Measurements from ENCODE around the gene PHKA1. TPM values are rescaled to one million over a fixed set of nuclear protein-coding genes. Genes with fewer than 3 reads are reported as not detected.
"Not testable (repeated sequence)": the region's sequence is repeated elsewhere in the genome, so short reads cannot be mapped to it uniquely, and the experiment has no call there.

The PHKA1 gene
- total RNA-seq, 3 donors from 2014 or later, result 4.5 to 11.9 (median 9.8) TPM

DNA sequence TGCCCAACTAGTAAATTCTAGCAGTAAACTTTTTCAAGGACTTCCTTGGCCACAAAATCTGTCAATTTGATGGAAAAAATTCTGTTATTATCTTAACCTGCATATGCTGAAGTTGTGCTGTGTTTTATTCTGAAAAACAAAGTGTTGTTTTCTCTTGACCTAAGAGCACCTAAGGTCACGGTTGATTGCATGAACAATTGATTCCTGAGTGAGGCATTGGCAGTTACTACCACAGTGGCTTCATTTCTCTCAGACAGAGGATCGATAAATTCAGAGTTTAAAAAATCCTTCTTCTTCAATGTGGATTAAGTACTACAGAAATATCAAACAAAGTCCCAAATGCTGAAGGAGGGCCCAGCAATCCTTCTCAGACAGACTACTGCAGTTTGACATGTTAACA lies 147.7 kb downstream of the PHKA1 start:
- H3K36me3 ChIP-seq, result no peaks in the 10 kb centered on the region
- TF ChIP-seq POLR2AphosphoS5 (IDR thresholded peaks at IDR 0.05) (no peak), POLR2A (IDR thresholded peaks at IDR 0.05) (no peak)
- TF ChIP-seq, protein P1, sequence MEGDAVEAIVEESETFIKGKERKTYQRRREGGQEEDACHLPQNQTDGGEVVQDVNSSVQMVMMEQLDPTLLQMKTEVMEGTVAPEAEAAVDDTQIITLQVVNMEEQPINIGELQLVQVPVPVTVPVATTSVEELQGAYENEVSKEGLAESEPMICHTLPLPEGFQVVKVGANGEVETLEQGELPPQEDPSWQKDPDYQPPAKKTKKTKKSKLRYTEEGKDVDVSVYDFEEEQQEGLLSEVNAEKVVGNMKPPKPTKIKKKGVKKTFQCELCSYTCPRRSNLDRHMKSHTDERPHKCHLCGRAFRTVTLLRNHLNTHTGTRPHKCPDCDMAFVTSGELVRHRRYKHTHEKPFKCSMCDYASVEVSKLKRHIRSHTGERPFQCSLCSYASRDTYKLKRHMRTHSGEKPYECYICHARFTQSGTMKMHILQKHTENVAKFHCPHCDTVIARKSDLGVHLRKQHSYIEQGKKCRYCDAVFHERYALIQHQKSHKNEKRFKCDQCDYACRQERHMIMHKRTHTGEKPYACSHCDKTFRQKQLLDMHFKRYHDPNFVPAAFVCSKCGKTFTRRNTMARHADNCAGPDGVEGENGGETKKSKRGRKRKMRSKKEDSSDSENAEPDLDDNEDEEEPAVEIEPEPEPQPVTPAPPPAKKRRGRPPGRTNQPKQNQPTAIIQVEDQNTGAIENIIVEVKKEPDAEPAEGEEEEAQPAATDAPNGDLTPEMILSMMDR (IDR thresholded peaks at IDR 0.05), result no peak

DNA sequence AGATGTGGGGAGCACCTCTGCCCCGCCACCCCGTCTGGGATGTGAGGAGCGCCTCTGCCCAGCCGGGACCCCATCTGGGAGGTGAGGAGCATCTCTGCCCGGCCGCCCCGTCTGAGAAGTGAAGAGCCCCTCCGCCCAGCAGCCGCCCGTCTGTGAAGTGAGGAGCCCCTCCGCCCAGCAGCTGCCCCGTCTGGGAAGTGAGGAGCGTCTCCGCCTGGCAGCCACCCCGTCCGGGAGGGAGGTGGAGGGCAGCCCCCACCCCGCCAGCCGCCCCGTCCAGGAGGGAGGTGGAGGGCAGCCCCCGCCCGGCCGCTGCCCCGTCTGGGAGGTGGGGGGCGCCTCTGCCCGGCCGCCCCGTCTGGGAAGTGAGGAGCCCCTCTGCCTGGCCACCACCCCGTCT lies 154.5 kb downstream of the PHKA1 start:
- H3K27me3 ChIP-seq; H3K36me3 ChIP-seq; H3K9me3 ChIP-seq; intact Hi-C loops (cut with DNase I; ENCODE audit: low total_unique reads); H3K27ac ChIP-seq; H3K4me1 ChIP-seq; DNase-seq (ENCODE audit: low spot score in 2 of 2); H3K4me3 ChIP-seq: not testable (repeated sequence)

More for the DNA sequence above, 147.7 kb downstream of the PHKA1 start:
- no peak overlapping the region for H3K27ac ChIP-seq
- peaks cover 0 to 21% of the 10 kb centered on the region in 2 donors for H3K27me3 ChIP-seq
- no peaks in the 10 kb centered on the region for H3K9me3 ChIP-seq
- no peaks in the 10 kb centered on the region for H3K4me1 ChIP-seq
- H3K4me3 ChIP-seq, result no peak overlapping the region
- intact Hi-C loops (cut with DNase I; ENCODE audit: low total_unique reads), result no loop called here
- DNase-seq (ENCODE audit: low spot score in 2 of 2), result no peak

DNA sequence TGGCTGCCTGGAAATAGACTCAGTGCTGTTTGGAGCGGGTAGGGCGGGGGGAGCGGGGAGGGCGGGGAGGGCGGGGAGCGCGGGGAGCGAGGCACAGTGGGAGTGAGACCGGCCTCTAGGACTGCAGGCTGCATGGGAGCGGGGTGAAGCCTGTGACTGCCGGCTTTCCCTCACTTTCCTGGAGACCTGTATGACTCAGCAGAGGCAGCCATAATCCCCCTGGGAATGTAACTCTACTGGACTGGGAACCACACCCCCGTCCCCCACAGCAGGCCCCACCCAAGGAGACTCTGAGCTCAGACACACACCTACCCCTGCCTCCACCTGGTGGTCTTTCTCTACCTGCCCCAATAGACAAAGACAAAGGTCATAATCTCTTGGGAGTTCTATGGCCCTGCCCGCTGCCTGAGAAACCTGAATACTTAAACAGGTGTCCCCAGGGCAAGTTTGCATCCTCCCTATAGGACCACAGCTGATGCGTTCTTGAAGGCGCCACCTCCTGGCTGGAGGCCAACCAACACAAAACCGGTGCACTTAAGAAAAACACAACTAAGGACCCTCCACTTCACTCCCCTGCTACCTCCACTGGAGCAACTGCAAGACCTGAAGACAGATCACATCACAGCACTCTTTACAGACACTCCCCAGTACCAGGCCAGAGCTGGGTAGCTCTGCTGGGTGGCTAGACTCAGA lies 159.5 kb downstream of the PHKA1 start:
- no peak for DNase-seq (ENCODE audit: low spot score in 2 of 2)
- intact Hi-C loops (cut with DNase I; ENCODE audit: low total_unique reads), result no loop called here
- Histone ChIP-seq H3K4me3 (no peak overlapping the region), H3K27me3 (peaks cover 0 to 12% of the 10 kb centered on the region in 2 donors), H3K27ac (no peak overlapping the region), H3K4me1 (no peaks in the 10 kb centered on the region), H3K9me3 (no peaks in the 10 kb centered on the region), H3K36me3 (no peaks in the 10 kb centered on the region)
- TF ChIP-seq POLR2AphosphoS5 (IDR thresholded peaks at IDR 0.05) (no peak), POLR2A (IDR thresholded peaks at IDR 0.05) (no peak)
- TF ChIP-seq, protein P1 (IDR thresholded peaks at IDR 0.05), result no peak

DNA sequence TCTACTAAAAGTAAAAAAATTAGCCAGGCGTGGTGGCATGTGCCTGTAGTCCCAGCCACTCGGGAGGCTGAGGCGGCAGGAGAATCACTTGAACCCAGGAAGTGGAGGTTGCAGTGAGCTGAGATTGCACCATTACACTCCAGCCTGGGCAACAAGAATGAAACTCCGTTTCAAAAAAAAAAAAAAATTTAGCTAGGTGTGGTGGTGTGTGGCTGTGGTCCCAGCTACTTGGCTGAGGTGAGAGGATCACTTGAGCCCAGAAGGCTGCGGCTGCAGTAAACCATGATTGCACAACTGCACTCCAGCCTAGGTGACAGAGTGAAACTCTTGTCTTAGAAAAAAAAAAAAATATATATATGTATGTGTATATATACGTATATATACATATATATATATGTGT lies 161.7 kb downstream of the PHKA1 start:
- H3K9me3 ChIP-seq; H3K4me3 ChIP-seq; H3K27ac ChIP-seq; intact Hi-C loops (cut with DNase I; ENCODE audit: low total_unique reads); DNase-seq (ENCODE audit: low spot score in 2 of 2); H3K4me1 ChIP-seq; H3K36me3 ChIP-seq: not testable (repeated sequence)
- peaks cover 0 to 12% of the 10 kb centered on the region in 2 donors for H3K27me3 ChIP-seq

DNA sequence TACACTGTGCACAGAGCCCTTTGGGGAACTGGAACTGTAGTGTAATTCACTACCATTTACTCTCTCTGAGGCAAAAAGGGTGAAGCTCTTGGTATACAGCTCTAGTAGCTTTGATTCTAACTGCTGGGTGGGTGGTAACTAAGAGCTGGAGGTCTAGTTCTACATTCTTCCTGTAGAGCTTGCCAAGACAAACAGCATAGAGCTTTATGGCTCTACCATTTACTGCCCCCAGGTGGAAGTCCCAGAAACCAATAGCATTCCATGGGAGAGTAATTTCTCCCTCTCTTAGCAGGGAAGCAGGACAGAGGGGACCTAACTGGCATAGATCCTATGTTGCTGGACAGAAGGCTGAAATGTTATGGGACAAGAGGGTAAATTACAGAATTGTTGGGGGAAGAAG lies 168.1 kb downstream of the PHKA1 start:
- intact Hi-C loops (cut with DNase I; ENCODE audit: low total_unique reads), result no loop called here
- Histone ChIP-seq H3K9me3 (no peaks in the 10 kb centered on the region), H3K27me3 (peaks cover 0 to 26% of the 10 kb centered on the region in 2 donors), H3K4me3 (no peak overlapping the region), H3K36me3 (no peaks in the 10 kb centered on the region), H3K27ac (no peak overlapping the region), H3K4me1 (no peaks in the 10 kb centered on the region)
- TF ChIP-seq, protein P1 (IDR thresholded peaks at IDR 0.05), result no peak
- no peak for TF ChIP-seq POLR2A (IDR thresholded peaks at IDR 0.05)
- no peak for TF ChIP-seq POLR2AphosphoS5 (IDR thresholded peaks at IDR 0.05)
- DNase-seq (ENCODE audit: low spot score in 2 of 2), result no peak

DNA sequence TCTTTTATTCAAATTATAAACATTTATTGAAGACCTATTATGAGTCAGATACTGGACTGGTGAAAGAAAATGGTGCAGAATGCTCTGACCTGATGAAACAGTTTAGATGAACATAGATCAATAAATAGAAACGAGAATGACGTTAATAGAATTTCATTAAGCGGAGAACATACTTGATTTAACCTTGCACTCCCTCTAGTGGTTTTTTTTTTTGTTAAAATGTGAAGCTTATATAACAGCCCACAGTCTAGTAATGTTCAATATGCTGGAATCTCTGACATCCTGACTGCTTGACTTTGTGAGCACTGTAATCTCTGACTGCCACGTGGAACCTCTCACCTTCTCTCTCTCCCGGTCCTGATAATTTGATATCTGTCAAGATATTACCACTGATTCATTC lies 173.8 kb downstream of the PHKA1 start:
- Histone ChIP-seq H3K36me3 (no peaks in the 10 kb centered on the region), H3K4me3 (no peak overlapping the region), H3K9me3 (no peaks in the 10 kb centered on the region), H3K4me1 (no peaks in the 10 kb centered on the region), H3K27ac (no peak overlapping the region), H3K27me3 (peaks cover 0 to 42% of the 10 kb centered on the region in 2 donors)
- no peak for TF ChIP-seq POLR2A (IDR thresholded peaks at IDR 0.05)
- TF ChIP-seq POLR2AphosphoS5 (IDR thresholded peaks at IDR 0.05), result no peak
- TF ChIP-seq, protein P1 (IDR thresholded peaks at IDR 0.05), result no peak
- no peak for DNase-seq (ENCODE audit: low spot score in 2 of 2)
- intact Hi-C loops (cut with DNase I; ENCODE audit: low total_unique reads), result no loop called here

Data from breast epithelium (tissue), 4 donors.